Neural progenitor cell (in vitro differentiated cells): ENCODE results near the gene UBC.
"Not testable (repeated sequence)": the region's sequence is repeated elsewhere in the genome, so short reads cannot be mapped to it uniquely, and the experiment has no call there.

Experiments used
- EZH2 ChIP-seq: fragments of 200-600 bp; sonication (generic); IDR thresholded peaks from 2 replicates; pipeline ENCODE4 v1.6.1; 2017; ENCODE audit warnings: antibody characterized with exemption, mild to moderate bottlenecking, moderate library complexity
- EZH2phosphoT487 ChIP-seq: fragments of 200-600 bp; sonication (generic); IDR thresholded peaks from 2 replicates; pipeline ENCODE4 v1.6.1; 2017; ENCODE audit warnings: antibody characterized with exemption
- TF ChIP-seq, protein P1 (sequence below): fragments of 200-600 bp; sonication (generic); IDR thresholded peaks from 2 replicates; pipeline ENCODE4 v1.5.1; 2017; ENCODE audit warnings: antibody characterized with exemption, mild to moderate bottlenecking

DNA sequence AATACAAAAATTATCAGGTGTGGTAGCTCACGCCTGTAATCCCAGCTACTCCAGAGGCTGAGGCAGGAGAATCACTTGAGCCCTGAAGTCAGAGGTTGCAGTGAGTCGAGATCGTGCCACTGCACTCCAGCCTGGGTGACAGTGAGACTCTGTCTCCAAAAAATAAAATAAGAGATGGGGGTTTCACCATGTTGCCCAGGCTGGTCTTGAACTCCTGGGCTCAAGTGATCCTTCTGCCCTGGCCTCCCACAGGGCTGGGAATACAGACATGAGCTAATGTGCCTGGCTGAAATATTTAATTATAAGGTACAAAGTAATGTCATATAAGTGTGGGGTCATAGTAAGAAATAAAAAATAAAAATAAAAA, 4.2 kb upstream of the UBC start:
- TF ChIP-seq, protein P1, sequence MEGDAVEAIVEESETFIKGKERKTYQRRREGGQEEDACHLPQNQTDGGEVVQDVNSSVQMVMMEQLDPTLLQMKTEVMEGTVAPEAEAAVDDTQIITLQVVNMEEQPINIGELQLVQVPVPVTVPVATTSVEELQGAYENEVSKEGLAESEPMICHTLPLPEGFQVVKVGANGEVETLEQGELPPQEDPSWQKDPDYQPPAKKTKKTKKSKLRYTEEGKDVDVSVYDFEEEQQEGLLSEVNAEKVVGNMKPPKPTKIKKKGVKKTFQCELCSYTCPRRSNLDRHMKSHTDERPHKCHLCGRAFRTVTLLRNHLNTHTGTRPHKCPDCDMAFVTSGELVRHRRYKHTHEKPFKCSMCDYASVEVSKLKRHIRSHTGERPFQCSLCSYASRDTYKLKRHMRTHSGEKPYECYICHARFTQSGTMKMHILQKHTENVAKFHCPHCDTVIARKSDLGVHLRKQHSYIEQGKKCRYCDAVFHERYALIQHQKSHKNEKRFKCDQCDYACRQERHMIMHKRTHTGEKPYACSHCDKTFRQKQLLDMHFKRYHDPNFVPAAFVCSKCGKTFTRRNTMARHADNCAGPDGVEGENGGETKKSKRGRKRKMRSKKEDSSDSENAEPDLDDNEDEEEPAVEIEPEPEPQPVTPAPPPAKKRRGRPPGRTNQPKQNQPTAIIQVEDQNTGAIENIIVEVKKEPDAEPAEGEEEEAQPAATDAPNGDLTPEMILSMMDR, result not testable (repeated sequence)
- not testable (repeated sequence) for TF ChIP-seq EZH2, EZH2phosphoT487
